GOT3 (cell line): ENCODE data around the gene EVA1B.

Source experiments
- DNase-seq: peaks from one replicate; lab custom pipeline; 2025; ENCODE audit warnings: mixed read lengths; lab: John Stamatoyannopoulos, UW

EVA1B gene

DNA sequence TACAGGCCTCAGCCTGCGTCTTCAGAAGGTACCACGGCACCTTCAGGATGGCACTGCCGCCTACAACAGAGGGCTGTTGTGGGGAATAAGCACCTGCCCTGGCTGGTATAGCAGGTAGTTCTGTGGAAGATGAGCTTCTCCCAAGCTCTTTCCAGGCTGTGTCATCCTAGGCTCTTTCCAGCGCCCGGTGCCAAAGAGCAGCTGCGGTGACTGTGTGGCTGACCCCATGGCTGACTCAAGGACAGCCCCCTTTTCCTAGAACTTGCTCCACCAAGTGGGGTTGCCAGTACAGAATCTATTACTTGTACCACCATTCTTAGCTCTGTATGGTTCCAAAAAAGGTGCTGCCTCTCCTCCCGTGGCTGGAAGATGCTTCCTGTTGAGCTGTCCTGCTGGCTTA is 21.9 kb upstream of the EVA1B start:
- DNase-seq = no peak

DNA sequence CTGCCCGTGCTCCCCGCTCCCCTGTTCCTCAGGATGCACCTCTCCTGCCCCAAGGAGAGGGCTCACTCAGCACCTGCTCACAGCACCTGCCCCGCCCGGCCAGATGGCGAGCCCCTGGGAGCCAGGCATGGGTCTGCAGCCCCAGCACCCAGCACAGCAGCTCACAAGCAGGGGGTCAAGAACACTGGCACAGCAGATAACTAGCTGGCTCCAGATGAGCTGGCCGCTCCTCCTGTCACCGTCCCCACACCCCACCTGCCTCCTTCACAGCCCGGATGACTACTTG is 20.9 kb upstream of the EVA1B start:
- DNase-seq = no peak

DNA sequence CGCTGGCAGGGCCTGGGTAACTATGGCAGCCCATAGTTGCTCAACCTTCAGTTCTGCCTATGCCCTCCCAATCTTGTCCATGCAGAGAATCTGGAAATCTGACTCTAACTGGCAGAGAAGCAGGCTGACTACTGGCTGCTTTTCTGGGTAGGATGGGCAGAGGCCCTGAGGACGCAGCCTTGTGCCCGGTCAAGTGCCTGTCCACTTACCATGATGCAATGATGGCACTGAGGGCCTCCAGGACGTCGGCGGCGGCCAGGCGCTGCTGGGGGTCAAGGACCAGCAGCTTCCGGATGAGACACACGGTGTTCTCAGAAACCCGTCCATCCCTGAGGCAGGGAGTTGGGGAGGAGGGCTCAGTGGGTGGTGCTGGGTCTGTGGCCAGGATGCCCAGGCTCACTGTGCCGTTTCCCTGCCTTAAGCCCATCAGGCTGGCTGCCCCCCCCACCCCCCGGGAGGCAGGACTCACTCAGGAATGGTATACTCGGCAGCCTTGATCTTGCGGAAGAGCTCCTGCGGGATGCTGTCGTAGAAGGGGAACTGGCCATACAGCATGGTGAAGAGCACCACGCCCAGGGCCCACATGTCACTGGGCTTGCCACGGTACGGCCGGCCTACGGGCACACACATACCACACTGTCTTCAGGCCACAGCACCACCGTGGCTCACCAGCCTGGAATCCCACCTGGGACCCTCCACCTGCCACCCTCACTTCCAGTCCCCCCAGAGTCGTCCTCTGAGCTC is 20.4 kb upstream of the EVA1B start:
- no peak for DNase-seq

DNA sequence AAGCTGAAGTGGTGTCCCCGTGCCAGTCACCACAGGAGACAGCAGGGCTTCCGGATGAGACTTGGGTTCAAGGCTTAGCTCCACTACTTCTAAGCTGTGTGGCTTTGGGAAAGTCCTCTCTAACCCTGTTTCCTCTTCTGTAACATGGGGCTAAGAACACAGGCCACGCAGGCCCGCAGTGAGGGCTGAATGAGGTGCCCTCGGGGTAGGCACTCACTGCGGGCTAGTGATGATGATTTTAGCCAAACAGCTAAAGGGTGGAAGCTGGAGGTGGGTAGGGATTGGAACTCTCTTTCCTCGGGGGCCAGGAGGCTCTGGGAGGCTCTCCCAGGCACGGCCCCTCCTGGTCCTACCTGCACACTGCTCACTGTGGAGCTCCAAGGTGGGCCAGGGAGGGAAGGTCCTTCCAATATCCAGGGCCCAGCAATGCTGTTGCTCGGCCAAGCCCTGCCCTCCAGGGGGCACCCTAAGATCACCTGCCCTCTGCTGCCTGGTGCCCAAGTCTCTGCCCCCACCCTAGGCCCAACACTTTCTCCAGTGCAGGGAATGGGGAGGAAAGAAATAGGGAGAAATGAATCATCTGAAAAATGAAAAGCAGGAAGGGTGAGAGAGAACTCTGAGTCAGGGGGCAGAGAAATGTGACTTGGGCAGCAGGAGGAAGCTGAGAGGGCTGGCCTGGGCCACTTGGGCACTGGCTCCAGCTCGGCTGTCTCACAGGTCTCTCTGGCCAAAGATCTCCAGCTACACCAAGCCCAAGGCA is 19.2 kb upstream of the EVA1B start:
- peak; percentile 16 for DNase-seq

DNA sequence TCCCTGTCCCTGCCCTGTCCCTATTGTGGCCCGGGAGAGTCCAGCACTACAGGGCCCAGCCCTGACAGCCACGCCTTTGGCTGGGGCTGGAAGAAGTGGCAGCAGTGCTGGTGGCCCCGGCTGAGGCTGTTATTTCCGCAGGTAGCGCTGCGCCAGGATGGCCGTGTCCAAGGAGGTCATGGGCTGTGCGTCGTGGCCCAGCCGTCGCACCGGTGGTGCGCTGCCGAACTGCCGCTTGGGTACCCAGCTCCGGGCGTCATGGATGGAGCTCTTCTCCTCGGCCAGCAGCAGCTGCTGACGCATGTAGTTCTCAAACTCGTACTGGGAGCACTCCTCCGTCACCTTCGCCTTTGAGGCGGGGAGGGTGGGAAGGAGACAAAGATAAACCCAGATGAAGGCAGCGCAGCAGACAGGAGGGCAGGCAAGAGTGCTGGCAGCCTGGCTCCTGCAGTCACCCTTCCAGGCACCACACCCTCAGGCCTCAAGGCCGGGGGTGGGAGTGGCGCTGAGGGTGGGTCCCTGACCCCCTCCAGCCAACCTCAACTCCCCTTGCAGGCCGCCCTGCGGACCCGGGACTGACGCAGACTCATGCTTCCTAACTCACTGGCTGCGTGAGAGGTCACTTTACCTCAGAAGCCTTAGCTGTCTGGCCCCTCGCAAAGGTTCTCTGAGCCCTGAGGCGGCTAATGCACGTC is 18.3 kb upstream of the EVA1B start:
- DNase-seq = no peak

DNA sequence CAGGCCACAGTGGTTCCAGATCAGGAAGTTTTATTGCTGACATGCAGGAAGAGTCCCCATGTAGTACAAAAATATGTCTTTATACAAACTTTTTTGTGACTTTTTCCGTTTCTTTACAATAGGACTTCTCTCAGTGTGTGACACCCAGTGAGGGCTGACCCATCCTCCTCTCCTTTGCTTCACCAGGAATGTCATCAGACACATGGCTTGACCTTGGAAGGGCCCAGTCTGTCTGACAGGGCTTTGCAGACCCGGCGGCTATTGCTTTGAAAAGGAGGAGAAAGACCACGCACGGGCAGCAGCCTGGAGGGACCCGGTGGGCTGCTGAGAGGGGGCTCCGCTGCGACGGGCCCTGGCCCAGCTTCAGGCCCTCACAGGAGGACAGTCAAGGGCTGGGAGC is 16.2 kb upstream of the EVA1B start:
- DNase-seq = no peak

DNA sequence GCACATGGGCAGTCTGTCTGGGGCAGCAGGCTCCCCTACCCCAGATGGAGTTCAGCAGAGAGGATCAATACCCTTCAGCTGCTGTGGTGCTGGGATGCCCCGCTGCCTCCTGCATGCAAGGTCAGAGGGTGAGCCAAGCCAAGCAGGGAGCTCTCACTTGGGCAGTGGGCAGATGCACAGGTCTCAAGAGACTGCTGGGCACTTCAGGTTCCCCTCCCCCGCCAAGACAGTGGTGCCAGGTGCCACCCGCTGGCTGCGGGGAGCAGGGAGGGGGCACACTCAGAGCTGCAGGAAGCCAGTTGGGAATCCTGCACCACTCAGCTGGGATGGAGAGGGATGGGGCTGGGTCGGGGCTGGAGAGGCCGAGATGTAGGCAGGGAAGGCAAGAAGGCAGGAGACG is 15.8 kb upstream of the EVA1B start:
- DNase-seq = no peak

DNA sequence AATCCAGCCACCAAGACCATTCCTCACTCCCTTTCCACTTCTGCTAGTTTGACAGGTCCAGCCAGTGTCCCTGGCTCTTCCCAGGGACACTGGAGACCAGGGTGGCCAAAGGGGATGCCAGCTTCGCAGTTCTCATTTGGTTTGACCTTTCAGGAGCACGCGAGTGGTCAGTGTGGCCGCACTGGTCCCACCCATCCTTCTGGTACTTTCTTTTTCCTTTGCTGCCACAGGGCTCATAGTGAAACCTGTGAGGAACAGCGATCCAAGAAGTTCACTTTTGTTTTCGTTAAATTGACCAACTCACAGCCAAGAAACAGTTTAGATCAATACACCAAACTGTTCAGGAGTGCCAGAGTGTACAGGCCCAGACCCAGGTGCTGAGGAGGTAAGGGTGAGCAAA is 14.4 kb upstream of the EVA1B start:
- no peak for DNase-seq

DNA sequence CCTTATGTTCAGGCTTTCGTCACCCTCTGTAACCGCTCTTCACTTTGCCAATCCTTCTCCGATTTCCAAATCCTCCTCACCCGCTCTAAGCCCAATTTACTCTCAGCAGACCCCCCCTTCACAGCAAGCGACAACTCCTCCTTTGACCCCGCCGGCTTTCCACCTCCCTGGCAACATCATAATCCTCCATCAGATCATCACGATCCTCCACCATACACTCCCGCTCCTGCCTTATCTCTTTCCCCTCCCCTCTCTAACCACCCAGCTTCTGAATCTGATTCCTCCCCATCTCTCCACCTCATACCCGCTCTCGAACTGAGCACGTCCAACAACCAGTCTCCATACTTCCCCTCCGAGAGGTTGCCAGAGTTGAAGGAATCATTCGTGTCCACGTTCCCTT is 7.5 kb upstream of the EVA1B start:
- no peak for DNase-seq

DNA sequence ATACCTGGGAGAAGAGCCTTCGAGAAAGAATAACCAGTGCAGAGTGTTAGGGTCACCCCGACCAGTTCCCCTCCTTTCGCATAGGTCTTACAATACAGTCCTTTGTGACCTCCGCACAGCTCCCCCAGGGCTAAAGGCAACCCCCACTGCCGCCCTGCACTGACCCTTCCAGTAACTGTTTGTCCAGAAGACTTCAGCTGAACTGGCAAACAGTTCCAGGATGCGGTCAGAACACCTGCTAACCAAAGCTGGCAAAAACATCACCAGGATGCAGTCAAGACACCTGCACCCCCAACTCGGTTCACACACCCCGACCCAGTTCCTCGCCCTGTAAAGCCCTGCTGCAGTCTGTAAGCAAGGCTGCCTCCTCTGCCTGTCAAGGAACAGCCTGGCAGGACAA is 6.4 kb upstream of the EVA1B start:
- DNase-seq = no peak

DNA sequence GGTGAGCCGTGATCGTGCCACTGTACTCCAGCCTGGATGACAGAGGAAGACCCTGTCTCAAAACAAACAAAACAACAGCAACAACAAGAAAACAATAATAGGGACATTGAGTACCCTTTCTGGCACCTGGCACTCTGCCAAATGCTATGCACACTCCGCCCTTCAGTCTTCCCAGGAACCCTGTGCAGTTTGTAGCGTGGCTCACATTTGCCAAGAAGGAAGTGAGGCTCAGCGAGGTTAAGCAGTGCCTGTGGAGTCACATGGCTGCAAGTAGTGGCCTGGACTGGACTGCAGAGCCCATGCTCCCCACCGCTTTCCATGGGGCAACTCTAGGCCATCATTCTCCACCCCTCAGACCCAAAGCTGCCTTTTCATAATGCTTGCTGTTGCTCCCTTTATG is 5.3 kb upstream of the EVA1B start:
- no peak for DNase-seq

DNA sequence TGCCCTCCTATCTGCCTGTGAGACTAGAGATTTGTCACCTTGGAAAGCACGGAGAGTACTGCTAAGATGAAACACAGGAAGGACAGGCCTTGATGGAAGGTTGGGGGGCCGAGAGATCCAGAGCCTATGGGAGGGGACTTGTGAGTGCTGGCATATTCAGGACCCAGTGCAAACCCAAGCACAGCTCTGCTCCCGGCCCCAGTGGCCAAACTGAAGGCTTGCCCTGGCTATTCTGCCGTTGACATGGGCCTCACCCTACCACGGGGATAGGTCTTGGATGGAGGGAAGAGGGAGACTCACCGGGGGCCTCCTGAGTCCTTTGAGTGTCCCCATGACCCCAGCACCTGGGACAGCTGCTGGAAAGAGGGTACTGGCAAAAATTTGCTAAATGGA is 4.6 kb upstream of the EVA1B start:
- no peak for DNase-seq

DNA sequence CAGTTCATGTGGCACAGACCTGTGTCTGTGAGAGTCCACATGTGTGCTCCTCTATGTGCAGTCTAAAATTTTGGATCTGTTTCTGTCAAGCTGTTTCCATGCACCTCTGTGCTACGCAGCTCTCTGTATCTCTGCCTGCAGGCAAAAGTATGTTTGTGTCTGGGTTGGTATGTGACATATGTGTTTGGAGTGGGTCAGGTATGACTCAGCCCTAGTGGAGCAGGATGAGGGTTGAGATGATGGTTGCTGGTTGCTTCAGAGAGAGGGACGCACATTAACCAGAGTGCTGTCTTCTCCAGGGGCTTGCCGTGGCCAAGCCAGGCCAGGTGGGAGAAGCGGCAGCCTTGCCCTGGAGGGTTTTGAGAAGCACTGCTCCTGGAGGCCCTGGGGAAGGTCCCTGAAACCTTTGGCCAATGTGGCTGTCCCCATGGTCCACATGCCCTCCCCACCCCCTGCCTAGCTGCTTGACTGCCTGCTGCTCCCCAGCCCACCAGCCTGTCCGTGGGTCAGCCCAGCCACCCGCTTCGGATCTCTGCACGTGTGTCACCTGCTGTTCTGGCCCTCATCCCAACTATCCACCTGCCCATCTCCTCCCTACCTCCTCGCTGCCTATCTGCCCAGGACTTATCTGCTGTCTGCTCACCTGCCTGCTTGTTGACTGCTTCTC is 4.1 kb upstream of the EVA1B start:
- no peak for DNase-seq

DNA sequence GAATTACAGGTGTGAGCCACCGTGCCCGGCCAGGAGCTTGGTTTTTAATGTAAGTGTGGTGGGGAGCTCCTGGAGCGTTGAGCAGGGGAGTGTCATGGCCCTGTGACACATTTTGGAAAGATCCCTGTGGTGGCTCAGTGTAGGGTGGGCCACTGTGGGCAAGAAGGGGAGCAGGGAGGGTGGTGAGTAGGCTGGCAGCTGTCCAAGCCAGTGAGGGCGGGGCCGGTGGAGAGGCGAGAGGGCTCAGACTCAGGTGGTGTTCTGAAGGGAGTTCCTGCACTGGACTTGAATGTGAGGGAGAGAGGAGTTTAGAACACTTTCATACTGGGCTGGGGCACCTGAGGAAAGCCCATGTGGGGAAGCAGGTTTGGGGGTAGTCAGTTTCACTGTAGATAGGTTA is 3.1 kb upstream of the EVA1B start:
- no peak for DNase-seq

DNA sequence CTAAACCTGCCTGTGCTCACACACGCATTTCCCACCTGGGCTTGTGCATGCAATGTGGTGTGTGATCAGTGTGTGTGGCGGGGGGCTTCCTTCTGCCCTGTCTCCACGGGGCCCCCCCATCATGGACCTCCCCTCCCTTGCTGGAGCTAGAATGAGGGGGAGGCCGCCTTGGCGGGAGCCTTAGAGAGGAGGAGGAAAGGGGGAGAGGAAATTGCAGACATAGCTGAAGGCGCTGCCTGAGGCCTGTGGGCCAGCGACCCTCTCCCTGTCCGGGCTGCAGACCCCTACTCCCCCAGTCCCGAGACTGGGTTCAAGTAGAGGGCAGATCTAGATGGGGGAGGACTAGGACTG is 883 bp upstream of the EVA1B start:
- no peak for DNase-seq

DNA sequence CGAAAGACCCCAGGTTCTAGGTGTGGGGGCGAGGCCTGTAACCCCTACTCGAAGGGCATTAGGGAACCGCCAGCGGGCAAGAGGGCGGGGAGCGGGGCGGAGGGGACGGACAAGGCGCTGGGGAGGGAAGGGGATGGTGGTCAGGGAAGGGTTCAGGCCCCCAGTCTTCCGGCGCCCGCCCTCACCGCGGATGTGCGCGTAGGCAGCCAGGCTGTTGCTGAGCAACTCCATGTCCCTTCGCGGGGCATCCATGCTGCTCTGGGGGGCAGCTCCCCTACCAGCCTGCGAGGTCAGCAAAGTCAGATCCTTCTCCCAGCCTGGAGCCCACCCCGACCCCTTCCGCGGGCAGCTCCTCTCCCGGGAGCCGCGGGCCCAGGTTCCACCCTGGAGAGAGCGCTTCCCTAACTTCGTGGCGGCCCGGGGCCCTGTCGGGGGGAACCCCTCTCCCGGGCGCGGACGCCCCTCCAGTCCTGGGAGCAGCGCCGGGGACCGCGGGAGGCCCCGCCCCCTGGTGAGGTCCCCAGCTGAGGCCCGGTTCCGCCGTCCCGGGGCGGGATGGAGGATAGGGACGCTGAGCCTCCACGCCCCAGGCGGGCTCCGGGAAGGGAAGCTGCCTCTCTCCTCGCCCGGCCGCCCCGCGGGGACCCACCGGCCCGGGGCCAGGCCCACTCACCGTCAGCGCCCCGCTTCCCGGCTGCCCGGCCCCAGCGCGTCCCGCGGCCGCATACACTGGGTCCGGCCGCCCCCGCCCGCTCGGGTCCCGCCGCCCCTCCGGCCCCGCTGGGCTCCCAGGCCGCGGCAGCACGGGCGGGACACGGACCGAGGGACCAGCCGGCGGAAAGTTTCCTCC is 434 bp downstream of the EVA1B start:
- no peak for DNase-seq

DNA sequence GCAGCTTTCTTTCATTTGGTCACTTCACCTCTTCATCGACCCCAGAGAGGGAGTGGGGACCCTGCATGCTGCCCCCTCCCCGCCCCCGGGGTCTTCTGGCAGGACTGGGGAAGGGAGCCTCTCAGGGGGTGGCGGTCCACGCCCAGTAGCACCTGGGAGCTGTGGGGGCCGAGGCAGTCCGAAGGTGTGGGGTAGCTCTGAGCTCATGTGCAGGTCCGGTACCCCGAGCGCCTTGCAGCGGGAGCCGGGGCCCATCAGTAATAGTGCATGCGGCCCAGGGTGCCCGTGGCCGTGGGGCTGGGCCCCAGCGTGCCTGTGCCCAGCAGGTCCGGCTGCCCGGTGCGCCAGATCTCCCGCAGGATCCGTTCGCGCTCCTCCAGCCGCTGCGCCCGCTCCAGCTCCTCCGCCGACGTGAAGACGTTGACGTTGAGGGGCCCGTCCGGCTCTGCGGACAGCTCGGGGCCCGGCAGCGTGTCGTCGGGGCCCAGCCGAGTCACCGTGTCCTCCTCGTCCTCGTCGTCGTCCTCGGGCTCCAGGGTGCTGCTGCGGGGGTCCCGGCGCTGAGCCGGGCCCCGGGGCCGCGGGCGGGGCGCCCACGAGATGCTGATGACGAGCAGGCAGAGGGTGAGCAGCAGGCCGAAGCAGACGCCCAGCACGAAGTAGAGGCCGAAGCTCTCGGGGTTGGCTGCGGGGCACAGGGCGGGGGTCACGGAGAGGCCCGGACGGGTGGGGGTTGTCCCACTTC is 1.2 kb downstream of the EVA1B start:
- DNase-seq = no peak

DNA sequence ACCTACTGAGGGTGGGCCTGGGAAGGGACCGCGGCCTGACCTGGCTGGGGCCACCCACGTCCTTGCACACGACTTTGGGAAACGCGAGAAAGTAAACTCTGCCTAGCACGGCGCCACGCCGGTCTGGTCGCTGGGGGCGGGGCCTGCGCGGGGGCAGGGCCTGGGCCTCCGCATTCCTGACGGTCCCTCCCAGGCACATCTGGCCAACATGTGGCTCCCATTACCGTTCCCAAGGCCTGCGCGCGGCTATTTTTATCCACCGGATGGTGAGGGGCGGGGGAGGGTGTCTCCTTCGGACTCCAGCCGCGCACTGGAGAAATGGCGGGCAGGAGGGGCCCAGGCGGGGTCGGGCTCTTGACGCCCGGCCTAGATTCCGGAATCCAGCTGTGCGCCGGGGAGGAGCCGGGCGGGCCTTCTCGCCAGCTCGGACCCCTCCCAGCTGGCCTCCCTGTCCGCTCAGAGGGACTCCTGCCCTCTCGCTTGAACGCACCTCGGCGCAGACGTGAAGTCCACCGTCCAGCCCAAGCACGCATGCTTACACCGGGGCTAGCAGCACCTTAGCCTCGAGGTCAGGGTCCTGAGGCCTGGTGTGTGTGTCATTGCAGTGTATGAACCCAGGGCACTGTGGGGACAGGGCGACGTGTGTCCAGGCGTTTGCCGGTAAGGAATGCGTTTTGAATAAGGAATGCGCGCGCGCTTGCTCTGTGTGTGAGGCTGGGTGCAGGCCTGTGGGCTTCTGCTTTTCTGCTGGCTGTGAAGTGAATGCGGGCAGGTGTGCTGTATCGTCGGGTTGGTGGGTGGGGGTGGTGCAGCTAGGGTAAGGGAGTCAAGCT is 2.1 kb downstream of the EVA1B start:
- DNase-seq = no peak

DNA sequence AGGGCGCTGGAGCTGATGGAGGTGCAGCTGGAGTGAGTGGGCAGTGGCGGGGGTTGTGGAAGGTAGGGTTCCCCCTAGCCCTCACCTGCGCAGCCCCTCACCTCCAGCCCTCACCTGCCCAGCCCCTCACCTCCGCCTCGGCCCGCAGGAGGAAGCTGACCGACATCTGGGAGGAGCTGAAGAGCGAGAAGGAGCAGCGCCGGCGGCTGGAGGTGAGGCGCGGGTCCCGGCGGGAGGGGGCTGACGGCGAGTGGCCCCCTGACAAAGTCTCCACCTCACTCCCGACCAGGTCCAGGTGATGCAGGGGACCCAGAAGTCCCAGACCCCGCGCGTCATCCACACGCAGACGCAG is 2.7 kb downstream of the EVA1B start:
- DNase-seq = no peak

DNA sequence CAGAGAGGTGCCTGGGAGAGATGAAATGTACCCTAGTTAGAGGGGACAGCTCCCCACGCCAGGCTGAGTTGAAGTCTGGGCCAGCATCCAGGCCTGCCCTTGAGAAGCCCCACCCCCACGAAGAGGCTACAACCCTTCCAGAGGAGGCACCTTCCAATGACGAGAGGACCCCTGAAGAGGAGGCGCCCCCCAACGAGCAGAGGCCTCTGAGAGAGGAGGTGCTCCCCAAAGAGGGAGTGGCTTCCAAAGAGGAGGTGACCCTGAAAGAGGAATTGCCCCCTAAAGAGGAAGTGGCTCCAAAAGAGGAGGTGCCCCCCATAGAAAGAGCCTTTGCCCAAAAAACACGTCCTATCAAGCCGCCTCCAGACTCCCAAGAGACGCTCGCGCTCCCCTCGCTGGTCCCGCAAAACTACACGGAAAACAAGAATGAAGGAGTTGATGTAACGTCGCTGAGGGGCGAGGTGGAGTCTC is 3.1 kb downstream of the EVA1B start:
- DNase-seq = no peak
